NB4 (cell line): ENCODE data around the gene GALNT18.

ENCODE experiments used
- CTCF ChIP-seq: IDR thresholded peaks from one replicate; pipeline ENCODE4 v1.5.1; 2012; ENCODE audit warnings: low read depth, low read length
- MAX ChIP-seq: IDR thresholded peaks from 2 replicates; pipeline ENCODE4 v1.6.1; 2011; ENCODE audit warnings: low read depth, low read length
- MYC ChIP-seq: IDR thresholded peaks from 2 replicates; pipeline ENCODE4 v1.6.1; 2011; ENCODE audit warnings: low read depth, low read length
- POLR2A ChIP-seq: IDR thresholded peaks from 2 replicates; pipeline ENCODE4 v1.6.1; 2011; ENCODE audit warnings: mild to moderate bottlenecking; ENCODE audit not compliant: insufficient read length; ENCODE audit errors: extremely low read depth

GRCh38 chr11:11524436-11525061 is 97.3 kb downstream of the GALNT18 start:
- TF ChIP-seq CTCF, result no peak
- TF ChIP-seq POLR2A, result no peak
- TF ChIP-seq MAX, result no peak
- TF ChIP-seq MYC, result no peak
